NCI-H187 (cell line): ENCODE measurements around the gene PIP5K1C.

ENCODE experiments used
- DNase-seq, 2 experiments: peaks; one replicate each; lab custom pipeline; 2025; lab: John Stamatoyannopoulos, UW

PIP5K1C gene

DNA sequence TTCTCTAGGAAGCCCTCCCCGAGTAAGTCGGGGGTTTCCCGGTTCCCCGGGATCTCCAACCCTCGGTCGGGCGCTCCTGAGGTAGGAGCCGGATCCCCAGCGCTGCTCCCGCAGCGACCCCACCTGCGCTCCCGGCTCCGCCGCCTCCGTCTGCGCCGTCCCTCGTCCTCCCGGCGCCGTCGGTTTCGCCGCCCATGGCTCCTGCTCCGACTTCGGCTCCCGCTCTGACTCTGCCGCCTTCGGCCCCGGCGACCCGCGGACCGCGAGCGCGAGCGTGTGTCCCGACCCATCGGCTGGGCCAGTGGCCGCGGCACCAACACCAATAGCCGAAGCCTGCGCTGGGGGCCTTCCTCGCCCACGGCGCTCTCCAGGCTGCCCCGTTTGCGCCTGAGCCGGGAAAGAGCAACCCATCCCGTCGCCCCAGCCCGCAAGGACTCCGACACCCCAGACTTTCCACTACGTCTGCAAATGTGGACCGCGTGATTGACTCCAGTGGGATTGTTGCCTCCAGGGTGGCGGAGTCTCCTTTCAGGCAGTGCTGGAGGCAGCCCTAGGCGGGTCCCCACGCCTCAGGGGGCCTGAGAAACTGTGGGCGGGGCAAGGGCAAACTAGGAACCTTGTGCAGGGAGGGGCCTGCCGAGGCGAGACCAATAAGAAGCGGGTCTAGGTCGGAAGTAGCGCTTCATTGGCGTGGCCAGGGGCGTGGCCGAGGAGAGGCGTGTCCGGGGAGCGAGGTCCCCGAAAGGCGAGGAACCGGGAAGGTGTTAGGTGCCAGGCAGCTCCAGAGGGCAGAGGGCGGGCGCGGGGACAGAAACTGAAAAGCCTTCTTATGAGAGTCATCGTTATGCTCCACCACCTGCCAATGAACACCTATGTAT, 73.6 kb downstream of the PIP5K1C start, which contains the start of gene CACTIN:
TSS of gene CACTIN (minus strand) at position 318 of the 878 bp plus-strand sequence. CDS start at position 290, 28 bp downstream.
- peak; percentile 97 to 99 for DNase-seq

DNA sequence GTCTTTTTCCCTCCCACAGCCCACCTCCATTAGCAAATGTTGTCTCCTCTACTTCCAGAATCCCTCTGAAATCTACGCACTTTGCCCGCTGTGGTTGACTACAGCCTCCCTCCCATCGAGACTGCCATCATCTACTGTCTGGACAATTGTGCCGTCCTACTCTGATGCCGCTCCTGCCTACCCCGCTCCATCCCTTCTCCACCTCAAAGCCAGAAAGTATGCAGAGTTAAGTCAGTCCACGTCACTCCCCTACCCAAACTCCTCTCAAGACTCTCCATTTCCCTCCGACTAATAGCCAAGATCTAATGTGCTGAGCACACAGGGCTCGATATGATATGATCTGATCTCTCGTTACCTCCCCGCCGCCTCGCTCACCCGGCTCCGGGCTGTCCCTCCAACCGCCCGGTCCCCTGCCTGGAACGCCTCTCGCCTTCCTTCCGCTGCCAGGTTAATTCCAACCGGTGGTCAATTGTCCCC, 74.2 kb downstream of the PIP5K1C start:
- DNase-seq = no peak

DNA sequence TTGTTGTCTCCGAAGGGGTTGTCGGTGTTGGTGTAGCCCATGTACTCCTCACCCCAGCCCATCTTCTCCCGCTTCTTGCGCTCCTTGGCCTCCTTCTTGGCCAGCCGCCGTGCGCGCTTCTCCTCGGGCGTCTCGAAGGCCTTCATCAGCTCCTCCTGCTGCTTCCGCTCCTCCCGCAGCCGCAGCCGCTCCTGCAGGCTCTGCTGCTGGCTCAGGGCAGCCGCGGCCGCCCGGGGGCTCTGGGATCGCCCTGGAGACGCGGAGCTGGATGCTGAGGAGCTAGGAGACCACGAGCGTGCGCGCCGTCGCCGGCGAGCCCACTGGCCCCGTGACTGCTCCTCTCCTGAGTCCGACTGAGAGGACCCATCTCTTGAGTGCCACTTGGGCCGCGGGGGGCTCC, 76.6 kb downstream of the PIP5K1C start:
- no peak for DNase-seq

DNA sequence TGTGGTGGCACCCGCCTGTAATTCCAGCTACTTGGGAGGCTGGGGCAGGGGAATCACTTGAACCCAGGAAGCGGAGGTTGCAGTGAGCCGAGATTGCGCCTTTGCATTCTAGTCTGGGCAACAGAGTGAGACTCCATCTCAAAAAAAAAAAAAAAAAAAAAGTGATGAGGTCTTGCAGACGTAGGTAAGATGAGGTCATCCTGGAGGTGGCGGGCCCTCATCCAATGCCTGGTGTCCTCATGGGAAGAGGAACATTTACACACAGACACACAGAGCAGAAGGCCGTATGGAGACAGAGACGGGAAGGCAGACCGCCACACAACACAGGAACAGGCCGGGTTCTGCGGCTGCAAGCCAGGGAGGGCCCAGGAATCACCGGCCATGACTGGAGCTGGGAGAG, 78.0 kb downstream of the PIP5K1C start:
- DNase-seq = no peak

DNA sequence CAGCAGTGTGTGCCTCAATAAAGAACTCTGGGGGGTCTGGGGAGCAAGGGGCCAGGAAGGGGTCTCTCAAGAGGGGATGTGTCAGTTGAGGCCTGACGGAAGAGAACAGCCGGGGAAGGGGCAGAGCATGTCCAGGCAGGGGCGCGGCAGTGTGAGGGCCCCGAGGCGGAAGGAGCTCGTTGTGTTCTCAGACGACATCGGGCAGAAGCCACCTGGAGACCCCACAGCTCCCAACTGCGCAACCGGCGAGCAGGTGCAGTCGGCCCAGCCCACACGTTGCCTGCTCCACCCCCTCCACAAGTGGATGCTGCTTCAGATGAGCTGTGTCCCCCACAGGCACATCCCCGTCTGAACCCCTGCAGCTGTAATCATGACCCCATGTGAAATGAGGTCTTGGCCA, 78.6 kb downstream of the PIP5K1C start:
- no peak for DNase-seq

DNA sequence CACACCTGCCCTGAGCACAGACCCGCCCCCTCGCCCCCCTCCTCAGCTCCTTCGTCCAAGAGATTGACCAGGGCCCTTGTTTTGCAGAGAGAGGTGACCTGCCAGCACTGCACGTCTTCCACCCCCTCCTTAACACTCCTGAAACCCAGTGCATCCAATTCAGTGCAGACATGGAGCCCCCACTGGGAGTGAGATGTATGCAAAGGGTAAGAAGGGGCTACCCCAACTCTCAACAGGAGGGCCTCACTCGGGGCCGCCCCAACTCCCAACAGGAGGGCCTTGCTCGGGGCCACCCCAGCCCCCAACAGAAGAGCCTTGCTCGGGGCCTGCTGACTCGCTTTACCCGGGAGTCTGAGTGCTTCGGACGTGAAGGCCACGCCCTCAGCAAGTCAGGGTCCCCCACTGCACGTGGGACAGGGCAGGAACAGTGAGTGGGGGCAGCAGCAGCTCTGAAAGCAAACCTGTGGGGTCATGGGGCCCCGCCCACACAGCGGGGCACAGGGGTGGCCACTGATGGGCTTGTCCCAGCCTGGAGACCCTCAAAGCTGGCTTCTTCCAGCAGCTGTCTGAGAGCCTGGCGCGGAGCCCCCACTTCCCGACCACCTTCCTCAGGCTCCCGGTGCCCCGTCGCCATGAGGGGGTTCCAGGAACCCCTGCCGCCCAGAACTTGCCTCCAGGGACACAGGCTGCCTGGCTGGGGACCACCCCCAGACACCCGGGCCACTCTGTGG, 79.3 kb downstream of the PIP5K1C start:
- DNase-seq = no peak

DNA sequence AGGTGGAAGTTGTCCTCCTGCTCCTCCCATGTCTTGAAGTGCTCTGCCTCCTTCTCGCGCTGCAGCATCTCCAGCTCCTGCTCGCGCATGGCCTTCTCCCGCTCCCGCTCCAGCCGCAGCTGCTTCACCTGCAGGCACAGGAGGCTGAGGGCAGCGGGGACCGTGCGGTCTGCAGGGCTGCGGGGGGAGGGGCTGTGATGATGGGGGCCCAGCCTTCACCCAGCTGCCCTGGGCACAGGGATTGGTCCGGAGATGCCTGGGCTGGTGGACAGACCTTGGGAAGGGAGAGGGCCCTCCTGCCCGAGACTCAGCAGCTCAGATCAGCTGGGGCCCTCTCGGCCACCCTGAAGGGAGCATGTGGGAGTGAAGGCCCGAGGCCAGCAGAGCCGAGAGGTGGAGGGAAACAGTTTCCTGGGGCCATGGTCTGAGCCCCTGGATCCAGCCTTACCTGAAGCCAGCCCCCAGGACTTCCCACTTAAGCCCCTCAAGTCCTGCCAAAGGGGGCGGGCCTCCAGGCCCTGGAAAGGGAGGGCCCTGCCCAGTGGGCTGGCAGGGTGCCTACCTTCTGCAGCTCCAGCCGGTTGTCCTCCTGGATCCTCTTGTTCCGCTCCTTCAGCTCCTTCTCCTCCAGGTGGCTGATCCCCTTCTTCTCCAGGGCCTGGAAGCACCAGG, 80.0 kb downstream of the PIP5K1C start:
- DNase-seq = no peak

DNA sequence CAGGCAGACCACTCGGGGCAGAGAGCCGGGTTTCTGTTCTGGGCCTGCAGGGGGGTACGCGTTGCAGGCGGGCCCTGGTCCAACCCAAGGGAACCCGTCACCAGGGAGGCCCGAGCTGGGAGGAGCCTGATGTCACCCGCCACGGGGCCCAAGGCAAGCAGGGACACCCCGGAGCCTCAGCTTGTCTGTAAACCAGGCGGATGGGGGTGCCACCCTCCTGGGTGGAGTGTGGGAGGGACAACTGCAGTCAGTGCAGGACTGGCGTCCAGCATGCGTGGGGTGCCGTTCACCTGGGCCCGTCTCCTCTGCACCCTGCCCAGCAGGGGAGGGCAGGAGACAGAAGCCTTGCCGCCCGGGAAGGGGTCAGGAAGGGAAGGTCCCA, 80.6 kb downstream of the PIP5K1C start:
- no peak for DNase-seq

DNA sequence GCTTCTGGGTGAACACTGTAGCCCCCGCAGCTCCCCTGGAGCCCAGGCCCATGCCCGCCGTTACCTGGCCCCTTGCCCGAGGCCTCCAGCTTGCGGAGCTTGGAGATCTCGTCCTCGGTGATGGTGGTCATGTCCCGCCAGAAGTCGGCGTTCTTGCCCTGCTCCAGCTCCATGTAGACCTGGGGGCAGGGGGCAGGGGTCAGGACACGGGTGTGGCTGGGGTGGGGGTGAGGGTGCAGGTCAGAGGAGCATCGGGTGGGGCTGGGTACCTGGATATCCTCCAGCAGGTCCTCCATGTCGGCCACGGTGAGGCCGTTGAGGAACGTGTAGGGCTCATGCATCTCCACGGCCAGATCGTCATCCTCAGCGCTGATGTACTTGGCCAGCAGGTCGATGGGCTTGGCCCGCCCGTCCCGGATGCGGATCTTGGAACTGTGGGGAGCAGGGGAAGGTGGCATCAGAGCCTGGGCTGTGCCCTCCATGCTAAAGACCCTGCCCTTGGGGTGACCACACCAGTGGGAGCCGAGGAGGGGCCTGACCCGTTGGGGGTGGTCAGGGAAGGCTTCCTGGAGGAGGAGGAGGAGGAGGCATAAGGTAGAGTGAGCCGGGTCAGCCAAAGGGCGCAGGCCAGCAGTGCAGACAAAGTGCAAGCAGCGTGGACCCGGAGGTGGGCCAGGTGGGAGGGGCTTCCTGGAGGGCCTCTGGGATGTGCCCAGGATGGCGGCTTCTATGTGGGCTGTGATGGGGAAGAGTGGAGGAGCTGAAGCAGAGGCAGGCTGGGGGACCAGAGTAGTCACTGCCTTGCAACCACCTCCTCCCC, 81.2 kb downstream of the PIP5K1C start:
- DNase-seq = no peak

DNA sequence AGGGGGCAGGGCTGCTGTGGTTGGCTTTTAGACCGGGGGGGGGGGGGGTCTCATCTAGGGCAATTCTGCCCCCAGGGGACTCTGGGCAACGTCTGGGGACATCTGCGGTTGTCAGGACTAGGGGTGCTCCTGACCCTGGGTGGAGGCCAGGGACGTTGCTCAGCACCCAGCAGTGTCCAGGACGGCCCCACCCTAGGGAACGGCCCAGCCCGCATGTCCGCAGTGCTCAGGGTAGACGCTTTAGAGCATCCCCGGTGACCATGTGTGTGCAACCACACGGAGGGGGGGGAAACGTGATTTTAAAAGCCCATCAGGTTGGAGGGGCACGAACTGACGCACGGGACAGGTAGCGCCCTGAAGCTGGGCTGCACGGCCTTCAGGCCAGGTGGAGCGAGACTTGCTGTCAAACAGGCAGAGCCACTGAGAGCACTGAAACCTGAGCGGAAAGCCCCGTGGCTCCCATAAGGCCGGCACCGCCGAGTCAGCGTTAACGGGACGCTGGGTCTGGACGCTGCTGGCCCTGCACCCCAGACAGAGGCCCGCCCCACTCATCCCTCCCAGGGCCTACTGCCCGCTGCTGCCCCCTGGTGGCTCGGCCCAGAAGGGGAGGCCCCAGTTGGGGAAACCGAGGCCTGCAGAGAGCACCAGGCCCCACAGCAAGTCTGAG, 82.0 kb downstream of the PIP5K1C start:
- no peak for DNase-seq

DNA sequence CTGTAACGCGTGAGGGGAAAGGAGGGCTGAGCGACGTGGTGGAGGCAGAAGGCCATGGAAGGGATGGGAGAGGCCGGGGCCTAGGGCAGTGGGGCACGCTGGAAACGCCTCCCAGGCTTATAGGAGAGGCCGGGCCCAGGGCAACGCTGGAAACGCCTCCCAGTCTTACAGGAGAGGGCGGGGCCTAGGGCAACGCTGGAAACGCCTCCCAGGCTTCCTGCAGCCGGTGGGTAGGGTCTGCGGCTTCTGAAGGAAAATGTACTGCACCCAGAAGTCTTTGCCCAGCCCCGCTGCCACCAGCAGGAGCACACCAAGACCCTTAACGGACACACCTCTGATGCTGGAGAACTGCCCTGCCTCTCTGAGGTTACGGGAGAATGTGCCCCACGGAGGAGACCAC, 82.8 kb downstream of the PIP5K1C start:
- no peak for DNase-seq

DNA sequence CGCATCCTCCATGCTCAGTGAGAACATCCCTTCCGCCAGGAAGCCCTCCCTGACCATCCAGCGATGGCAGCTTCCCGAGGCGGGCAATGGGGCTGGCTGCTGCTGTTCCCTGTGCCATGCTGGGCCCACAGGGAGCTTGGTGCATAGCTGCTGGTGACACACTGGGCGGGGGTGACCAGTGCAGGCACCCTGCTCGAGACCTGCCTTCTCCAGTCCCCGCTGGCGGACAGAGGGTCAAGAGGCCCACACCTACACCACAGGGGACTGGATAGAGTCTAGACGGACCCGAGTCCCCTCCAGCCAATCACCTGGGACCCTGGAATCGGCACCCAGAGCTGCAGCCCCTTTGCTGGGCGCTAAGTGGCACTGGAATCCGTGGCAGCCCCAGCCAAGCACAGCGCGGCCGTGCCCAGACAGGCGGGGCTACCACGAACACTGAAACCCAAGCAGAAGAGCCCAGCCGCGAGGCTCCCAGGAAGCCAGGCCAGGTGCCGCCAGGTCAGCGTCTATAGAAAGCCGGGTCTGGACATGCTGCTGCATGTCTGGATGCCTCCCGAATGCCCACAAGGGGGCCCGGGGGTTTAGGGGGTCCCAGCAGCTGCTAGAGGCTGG, 84.6 kb downstream of the PIP5K1C start:
- no peak for DNase-seq

DNA sequence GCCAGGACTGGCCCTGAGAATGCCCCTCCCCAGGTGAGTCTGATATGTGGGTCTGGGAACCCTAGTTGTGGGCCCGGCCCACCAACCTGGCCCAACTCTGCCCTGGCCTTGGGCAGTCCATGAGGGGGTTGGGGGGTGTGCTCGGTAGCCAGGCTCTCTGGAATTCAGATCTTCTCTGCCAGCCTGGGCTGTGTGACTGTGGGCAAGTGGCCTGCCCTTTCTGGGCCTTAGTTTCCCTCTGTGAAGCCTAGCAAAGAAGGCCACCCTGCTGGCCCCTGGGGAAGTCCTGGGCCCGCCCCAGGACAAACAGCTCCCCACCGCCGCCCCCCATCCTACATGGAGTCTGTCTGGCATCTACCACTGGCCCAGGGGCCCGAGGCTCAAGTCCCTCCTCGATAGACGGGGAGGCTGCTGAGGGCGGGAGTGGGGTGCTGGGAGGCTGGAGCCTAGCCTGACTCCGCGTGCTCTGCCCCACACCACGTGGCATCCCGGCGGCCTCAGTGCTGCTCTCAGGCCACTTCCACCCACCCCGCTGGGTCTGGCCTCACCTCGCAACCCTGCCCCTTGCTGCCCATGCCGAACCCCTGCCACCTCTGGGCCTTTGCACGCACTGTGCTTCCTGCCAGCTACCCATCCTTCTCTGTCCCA, 85.3 kb downstream of the PIP5K1C start:
- no peak for DNase-seq

DNA sequence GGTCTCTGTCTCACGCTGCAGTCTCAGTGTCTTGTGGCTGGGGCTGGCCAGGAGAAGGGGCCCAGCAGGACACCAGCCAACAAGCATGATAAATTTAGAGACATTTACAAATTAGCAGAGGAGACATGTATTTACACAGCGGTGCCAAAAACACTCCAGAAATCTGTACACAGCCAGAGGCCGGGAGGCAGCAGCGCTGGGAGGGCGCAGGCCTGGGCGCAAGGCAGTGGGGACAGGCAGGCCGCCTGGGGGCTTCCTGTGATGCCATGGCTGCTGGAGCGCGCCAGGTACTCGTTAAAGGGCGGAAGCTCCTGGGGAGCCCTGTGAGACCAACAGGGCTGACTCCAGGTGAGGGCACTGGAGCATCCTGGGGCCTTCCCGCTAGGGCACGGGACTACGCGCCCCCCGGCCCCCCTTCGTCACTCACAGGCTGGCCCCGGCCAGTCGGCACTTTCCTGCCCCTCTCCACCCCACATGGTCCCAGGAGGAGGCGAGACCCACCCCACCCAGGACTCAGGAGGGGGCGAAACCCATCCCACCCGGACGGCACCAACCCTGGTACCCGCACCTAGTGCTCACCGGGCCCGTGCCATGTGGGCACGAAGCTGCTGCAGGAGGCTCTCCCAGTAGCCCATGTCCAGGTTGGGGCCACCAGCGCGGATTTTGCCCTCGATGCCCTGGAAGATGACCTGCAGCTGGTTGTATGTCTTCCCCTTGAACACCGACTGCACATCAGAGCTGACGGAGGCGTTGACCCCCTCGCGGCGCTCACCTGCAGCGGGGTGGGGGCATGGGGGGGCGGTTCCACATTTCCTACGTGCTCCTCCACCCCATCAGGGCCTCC, 86.2 kb downstream of the PIP5K1C start:
- no peak for DNase-seq

DNA sequence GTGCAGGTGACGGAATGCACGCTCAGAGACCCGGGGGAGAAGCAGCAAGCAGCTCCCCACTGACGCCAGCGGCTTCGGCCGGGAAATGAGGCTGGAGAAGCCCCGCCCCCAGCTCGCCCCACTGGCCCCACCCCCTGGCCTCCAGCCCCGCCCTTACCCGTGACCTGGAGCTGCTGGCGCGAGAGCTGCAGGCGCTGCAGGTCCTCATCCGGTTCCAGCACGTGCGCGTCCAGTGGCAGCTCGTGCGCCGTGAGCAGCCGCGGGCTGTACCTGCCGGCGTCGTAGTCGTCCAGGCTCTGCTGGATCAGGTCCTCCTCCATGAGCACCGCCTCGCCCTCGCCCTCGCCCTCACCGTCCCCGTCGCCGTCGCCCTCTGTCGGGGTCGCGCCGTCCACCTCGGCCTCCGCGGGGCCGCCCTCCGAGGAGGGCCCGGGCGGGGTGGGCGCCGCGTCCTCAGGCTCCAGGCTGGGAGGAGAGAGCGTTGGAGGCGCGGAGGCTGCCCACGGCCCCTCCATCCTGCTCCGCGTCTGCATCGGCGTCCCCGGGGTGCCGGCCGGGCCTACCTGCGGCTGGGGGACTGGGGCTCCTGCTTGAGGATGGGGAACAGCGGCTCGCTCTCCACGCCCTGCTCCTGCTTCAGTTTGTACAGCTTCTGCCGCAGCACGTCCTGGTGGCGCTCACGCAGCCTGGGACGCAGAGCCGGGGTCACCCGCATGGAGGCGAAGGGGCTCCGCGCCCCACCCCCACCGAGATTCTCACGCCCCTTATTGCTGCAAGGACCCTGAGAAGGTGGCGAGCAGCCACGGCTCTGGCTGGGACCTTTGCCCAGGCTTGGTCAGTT, 87.1 kb downstream of the PIP5K1C start:
- no peak for DNase-seq

DNA sequence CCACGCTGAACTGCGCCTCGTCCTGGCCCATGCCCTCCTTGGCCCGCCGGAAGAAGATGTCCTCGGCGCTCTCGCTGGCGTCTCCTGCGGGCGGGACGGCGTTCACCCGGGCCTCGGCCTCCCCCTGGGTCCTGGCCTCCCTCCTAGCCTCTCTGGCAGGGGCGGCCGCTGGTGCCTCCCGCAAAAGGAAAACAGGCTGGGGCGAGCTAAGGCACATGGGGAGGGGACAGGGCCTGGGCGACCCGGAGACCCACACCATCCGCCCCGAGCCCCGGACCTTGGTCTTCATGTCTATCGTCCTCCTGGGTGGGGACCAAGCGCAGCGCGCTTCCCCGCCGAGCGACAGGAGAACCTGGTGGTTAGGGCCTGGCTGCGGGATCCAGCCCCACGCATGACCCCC, 87.9 kb downstream of the PIP5K1C start:
- no peak for DNase-seq

DNA sequence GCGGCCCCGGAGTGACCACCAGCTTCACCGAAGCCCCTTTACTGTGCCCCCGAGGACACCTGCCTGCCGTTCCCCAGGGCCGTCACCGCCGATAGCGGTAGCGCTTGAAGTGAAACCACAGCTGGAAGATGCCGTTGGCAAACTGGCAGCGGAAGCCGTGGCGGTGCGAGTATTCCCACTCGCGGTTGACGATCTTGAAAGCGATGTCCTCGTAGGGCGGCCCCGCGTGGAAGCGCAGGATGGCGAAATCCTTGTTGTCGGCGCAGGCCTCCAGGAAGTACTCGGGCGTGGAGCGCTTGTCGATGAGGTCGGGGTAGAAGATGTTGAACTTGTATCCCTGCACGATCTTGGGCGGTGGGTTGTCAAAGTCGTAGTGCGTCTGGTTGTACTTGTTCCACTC, 88.4 kb downstream of the PIP5K1C start:
- no peak for DNase-seq
